Panc1 (cell line): ENCODE measurements around the gene TMCC1. TPM values are rescaled to one million over a fixed set of nuclear protein-coding genes. Genes with fewer than 3 reads are reported as not detected.

Experiments used
- ATAC-seq: fragments of 200-7000 bp; cut with Tn5 transposase; 2 replicates; pipeline ENCODE4 v1.9.1; 2020; ENCODE audit warnings: mild to moderate bottlenecking, moderate library complexity
- BruUV-seq: library from RNA; stranded (reverse); fragments of 400-500 nt; replicated peaks from 2 replicates; lab custom pipeline; 2021; lab: Mats Ljungman, UMichigan
- CTCF ChIA-PET: fragments of 300-600 bp; sonication (Branson Sonifier 250); formaldehyde crosslinking; loops from one replicate; lab custom pipeline; 2022; ENCODE audit warnings: antibody characterized with exemption; lab: Charles Lee
- POLR2A ChIA-PET: fragments of 300-600 bp; sonication (Branson Sonifier 250); formaldehyde crosslinking; loops from one replicate; lab custom pipeline; 2022; ENCODE audit warnings: antibody characterized with exemption; lab: Charles Lee
- DNase-seq: peaks from one replicate; pipeline ENCODE4 v3.0.0-alpha.2; 2010; ENCODE audit warnings: low read depth, low spot score
- H3K27ac ChIP-seq: 2 replicates; pipeline ENCODE4 v1.5.1; 2011; ENCODE audit warnings: mild to moderate bottlenecking, low read length, inconsistent platforms
- H3K27me3 ChIP-seq: fragments of 200-500 bp; sonication (Bioruptor generic); 2 replicates; pipeline ENCODE4 v1.6.0; 2014; ENCODE audit warnings: low read length, inconsistent platforms; ENCODE audit not compliant: control insufficient read depth, insufficient read depth
- H3K36me3 ChIP-seq: fragments of 200-500 bp; sonication (Bioruptor generic); 2 replicates; pipeline ENCODE4 v1.5.1; 2014; ENCODE audit warnings: inconsistent platforms, mild to moderate bottlenecking, low read length, moderate library complexity; ENCODE audit not compliant: control insufficient read depth, insufficient read depth
- H3K4me1 ChIP-seq: 2 replicates; pipeline ENCODE4 v1.5.1; 2011; ENCODE audit warnings: inconsistent platforms, mild to moderate bottlenecking, low read length, moderate library complexity; ENCODE audit not compliant: control insufficient read depth, insufficient read depth
- H3K4me3 ChIP-seq, 2 experiments: 2 replicates each; pipeline ENCODE4 v1.5.1; 2011 to 2012; ENCODE audit warnings: low read depth in 2 of 2, low read length in 2 of 2, mild to moderate bottlenecking in 2 of 2, inconsistent platforms in 1 of 2, moderate library complexity in 1 of 2
- H3K9me3 ChIP-seq: fragments of 200-500 bp; sonication (Bioruptor generic); 2 replicates; pipeline ENCODE4 v1.5.1; 2014; ENCODE audit warnings: low read depth, mild to moderate bottlenecking, inconsistent platforms, low read length, moderate library complexity; ENCODE audit not compliant: control insufficient read depth, insufficient read depth
- POLR2AphosphoS5 ChIP-seq: IDR thresholded peaks from 2 replicates; pipeline ENCODE4 v1.6.1; 2012; ENCODE audit warnings: mild to moderate bottlenecking, low read depth, low read length, moderate library complexity
- SIN3A ChIP-seq: IDR thresholded peaks from 2 replicates; pipeline ENCODE4 v1.6.1; 2012; ENCODE audit warnings: low read depth, mild to moderate bottlenecking, low read length, moderate library complexity, borderline replicate concordance; ENCODE audit not compliant: insufficient read depth
- TCF7L2 ChIP-seq: IDR thresholded peaks from 2 replicates; pipeline ENCODE4 v1.6.1; 2011; ENCODE audit warnings: mild to moderate bottlenecking, low read depth, low read length, inconsistent platforms
- in situ Hi-C: cut with HindIII; loops from 2 replicates; pipeline ENCODE4 v1.10.0; 2016; ENCODE audit warnings: low sequenced_read_pairs, low pct_unique_long_range_greater_than_20kb
- intact Hi-C: fragments of 100-400 bp; cut with micrococcal nuclease; formaldehyde crosslinking; loops from one replicate; pipeline ENCODE4 v1.10.0; 2022; ENCODE audit not compliant: unreplicated experiment
- total RNA-seq: library from RNA; stranded (reverse); gene quantifications from one replicate; pipeline ENCODE4 v1.2.1, GENCODE V29; 2021; ENCODE audit not compliant: unreplicated experiment
- TF ChIP-seq, protein P1 (sequence below), 2 experiments: IDR thresholded peaks; 2 replicates each; pipeline ENCODE4 v1.6.1; 2011 to 2012; ENCODE audit warnings: low read depth in 2 of 2, control low read depth in 1 of 2, low read length in 1 of 2, mild to moderate bottlenecking in 1 of 2, moderate library complexity in 1 of 2; ENCODE audit not compliant: insufficient read depth in 1 of 2
- TF ChIP-seq, protein P2 (sequence below): fragments of 450-650 bp; IDR thresholded peaks from 2 replicates; pipeline ENCODE4 v1.5.1; 2017; ENCODE audit warnings: mild to moderate bottlenecking

The TMCC1 gene
- total RNA-seq, 1 experiment from 2014 or later, result 33.2 TPM

DNA sequence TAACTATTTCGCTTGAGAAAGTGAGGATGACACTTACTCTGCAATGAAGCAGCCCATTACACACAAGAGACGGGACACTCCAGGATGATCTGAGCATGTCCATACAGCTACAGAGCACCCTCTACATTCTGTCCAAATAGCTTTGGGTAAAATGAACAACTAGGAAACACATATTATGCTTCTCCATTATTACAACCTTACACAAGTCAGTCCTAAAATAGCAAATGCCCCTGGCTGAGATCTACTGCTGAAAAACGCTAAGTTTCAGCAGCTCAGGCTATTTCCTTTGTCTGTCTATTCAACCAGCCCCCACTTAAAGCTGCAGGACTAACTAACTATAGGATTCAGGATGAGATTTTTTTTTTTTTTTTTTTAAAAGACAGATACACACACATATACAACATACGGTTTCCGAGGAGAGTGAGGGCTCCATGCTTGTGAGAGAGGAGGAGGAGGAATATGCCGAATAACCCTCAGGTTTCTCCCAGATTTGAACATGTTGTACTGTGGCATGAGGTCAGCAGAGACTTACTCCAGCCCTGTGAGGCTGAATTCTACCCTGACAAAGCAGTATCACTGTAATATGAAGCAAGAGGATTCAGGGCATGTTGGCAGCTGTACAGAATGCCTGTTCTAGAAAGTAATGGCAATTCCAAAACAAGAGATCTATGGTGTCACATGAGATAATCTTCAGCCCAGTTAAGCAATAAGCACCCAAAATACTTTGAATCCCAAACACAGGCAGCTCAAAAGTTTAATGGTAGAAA is 169.8 kb downstream of the TMCC1 start:
- DNase-seq (no peak), ATAC-seq (0 out of 2 replicates have a peak, but pooled peaks have one; percentile 26)
- POLR2A ChIA-PET, result no interaction called here
- no peaks in the 10 kb centered on the region for H3K27me3 ChIP-seq
- H3K36me3 ChIP-seq, result no peaks in the 10 kb centered on the region
- H3K27ac ChIP-seq, result no peak overlapping the region
- TF ChIP-seq TCF7L2, result no peak
- no peak for TF ChIP-seq POLR2AphosphoS5
- TF ChIP-seq, protein P1, sequence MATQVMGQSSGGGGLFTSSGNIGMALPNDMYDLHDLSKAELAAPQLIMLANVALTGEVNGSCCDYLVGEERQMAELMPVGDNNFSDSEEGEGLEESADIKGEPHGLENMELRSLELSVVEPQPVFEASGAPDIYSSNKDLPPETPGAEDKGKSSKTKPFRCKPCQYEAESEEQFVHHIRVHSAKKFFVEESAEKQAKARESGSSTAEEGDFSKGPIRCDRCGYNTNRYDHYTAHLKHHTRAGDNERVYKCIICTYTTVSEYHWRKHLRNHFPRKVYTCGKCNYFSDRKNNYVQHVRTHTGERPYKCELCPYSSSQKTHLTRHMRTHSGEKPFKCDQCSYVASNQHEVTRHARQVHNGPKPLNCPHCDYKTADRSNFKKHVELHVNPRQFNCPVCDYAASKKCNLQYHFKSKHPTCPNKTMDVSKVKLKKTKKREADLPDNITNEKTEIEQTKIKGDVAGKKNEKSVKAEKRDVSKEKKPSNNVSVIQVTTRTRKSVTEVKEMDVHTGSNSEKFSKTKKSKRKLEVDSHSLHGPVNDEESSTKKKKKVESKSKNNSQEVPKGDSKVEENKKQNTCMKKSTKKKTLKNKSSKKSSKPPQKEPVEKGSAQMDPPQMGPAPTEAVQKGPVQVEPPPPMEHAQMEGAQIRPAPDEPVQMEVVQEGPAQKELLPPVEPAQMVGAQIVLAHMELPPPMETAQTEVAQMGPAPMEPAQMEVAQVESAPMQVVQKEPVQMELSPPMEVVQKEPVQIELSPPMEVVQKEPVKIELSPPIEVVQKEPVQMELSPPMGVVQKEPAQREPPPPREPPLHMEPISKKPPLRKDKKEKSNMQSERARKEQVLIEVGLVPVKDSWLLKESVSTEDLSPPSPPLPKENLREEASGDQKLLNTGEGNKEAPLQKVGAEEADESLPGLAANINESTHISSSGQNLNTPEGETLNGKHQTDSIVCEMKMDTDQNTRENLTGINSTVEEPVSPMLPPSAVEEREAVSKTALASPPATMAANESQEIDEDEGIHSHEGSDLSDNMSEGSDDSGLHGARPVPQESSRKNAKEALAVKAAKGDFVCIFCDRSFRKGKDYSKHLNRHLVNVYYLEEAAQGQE (IDR thresholded peaks at IDR 0.05; ENCODE audit: insufficient read depth in 1 of 2, low read depth in 2 of 2, low read length in 1 of 2), result no peak
- TF ChIP-seq, protein P2, sequence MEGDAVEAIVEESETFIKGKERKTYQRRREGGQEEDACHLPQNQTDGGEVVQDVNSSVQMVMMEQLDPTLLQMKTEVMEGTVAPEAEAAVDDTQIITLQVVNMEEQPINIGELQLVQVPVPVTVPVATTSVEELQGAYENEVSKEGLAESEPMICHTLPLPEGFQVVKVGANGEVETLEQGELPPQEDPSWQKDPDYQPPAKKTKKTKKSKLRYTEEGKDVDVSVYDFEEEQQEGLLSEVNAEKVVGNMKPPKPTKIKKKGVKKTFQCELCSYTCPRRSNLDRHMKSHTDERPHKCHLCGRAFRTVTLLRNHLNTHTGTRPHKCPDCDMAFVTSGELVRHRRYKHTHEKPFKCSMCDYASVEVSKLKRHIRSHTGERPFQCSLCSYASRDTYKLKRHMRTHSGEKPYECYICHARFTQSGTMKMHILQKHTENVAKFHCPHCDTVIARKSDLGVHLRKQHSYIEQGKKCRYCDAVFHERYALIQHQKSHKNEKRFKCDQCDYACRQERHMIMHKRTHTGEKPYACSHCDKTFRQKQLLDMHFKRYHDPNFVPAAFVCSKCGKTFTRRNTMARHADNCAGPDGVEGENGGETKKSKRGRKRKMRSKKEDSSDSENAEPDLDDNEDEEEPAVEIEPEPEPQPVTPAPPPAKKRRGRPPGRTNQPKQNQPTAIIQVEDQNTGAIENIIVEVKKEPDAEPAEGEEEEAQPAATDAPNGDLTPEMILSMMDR, result no peak
- TF ChIP-seq SIN3A, result no peak
- H3K4me1 ChIP-seq, result peaks cover 5% of the 10 kb centered on the region; the same call in 1 of the 2 replicates
- no TSS peak for BruUV-seq
- CTCF ChIA-PET, result no interaction called here
- intact Hi-C loops (no loop called here), in situ Hi-C loops (no loop called here)
- no peaks in the 10 kb centered on the region for H3K9me3 ChIP-seq
- H3K4me3 ChIP-seq, result no peak overlapping the region

DNA sequence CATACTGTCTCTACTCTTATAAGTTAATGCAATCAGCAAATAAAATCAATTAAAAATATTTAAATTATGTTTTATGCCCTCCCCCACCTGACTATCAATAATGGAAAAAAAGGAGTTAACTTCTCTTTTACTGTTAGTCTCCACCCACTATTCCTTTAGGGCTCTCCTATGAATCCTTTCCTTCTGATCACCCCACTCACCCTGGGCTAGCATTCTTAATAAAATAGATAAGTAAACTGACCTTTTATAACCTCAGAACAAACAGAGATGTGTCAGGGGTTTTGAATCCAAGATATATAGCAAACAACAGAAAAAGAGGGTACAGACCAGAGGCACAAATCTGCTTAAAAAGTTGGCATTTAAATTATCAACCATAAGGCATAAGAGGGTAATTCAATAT is 171.0 kb downstream of the TMCC1 start:
- no peak for DNase-seq
- no peak overlapping the region for H3K4me3 ChIP-seq
- no peaks in the 10 kb centered on the region for H3K36me3 ChIP-seq
- BruUV-seq, result no TSS peak
- peaks cover 5% of the 10 kb centered on the region; the same call in 1 of the 2 replicates for H3K4me1 ChIP-seq
- POLR2A ChIA-PET, result no interaction called here
- intact Hi-C loops, result no loop called here
- ATAC-seq, result no peak
- no peaks in the 10 kb centered on the region for H3K27me3 ChIP-seq
- H3K27ac ChIP-seq, result no peak overlapping the region
- H3K9me3 ChIP-seq, result no peaks in the 10 kb centered on the region
- TF ChIP-seq TCF7L2, result no peak
- CTCF ChIA-PET, result no interaction called here
- in situ Hi-C loops, result no loop called here

DNA sequence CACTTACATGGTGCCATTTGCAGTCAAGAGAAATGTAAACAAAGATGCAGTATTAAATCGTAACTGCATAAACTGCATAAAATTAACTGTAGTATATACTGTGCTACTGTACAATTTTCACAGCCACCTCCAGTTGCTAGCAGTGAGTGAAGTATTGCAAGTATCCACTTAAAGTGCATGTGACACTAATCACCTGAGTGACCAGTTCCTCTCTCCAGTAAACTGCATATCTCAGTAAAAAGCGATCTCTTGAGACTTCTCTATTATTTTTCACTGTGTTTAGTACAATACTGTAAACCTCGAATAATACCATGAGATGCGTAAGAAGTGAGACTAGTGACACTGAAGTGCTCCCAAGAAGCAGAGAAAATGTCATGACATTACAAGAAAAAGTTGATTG is 175.3 kb downstream of the TMCC1 start:
- Histone ChIP-seq H3K9me3 (no peaks in the 10 kb centered on the region), H3K4me1 (peaks cover 2% of the 10 kb centered on the region), H3K36me3 (no peaks in the 10 kb centered on the region), H3K27me3 (no peaks in the 10 kb centered on the region), H3K4me3 (no peak overlapping the region), H3K27ac (no peak overlapping the region)
- ATAC-seq (no peak), DNase-seq (no peak)
- ChIA-PET POLR2A (no interaction called here), CTCF (no interaction called here)
- in situ Hi-C loops, result no loop called here
- TF ChIP-seq, protein P2, result no peak
- no peak for TF ChIP-seq POLR2AphosphoS5
- TF ChIP-seq TCF7L2, result no peak
- TF ChIP-seq SIN3A, result no peak
- TF ChIP-seq, protein P1 (IDR thresholded peaks at IDR 0.05; ENCODE audit: insufficient read depth in 1 of 2, low read depth in 2 of 2, low read length in 1 of 2), result no peak
- no TSS peak for BruUV-seq
- intact Hi-C loops, result no loop called here
